Activated naive CD4-positive, alpha-beta T cell treated with anti-CD3 and anti-CD28 coated beads, Interleukin-2, amount 50 U/mL, for 72 hours (primary cell): ENCODE results near the gene PAFAH2. TPM values are rescaled to one million over a fixed set of nuclear protein-coding genes. Genes with fewer than 3 reads are reported as not detected.

Source experiments
- ATAC-seq, 2 donors: fragments of 150-1000 bp; cut with Tn5 transposase; 2 replicates each; pipeline ENCODE4 v1.10.0; 2021; ENCODE audit warnings: mild to moderate bottlenecking in 2 of 2, moderate library complexity in 2 of 2
- DNase-seq, 2 donors: peaks; one replicate each; pipeline ENCODE4 v3.0.0; 2021 to 2022; ENCODE audit warnings: low spot score in 2 of 2
- H3K27ac Mint-ChIP-seq, 2 donors: one replicate each; pipeline ENCODE4 v1.8.0; 2022; ENCODE audit warnings: mild to moderate bottlenecking in 2 of 2, mixed read lengths in 2 of 2
- H3K36me3 Mint-ChIP-seq, 2 donors: one replicate each; pipeline ENCODE4 v1.8.0; 2022; ENCODE audit warnings: mixed read lengths in 2 of 2
- H3K9me3 Mint-ChIP-seq, 2 donors: one replicate each; pipeline ENCODE4 v1.8.0; 2022; ENCODE audit warnings: mixed read lengths in 2 of 2
- total RNA-seq, 2 donors: library from RNA; stranded (reverse); gene quantifications; one replicate each; pipeline ENCODE4 v1.2.3, GENCODE V29; 2022

The PAFAH2 gene
- total RNA-seq, 2 donors from 2014 or later = 8.7 to 9.5 TPM

- peak; percentile 89 to 90 for DNase-seq
These were observed 37.5 kb upstream of the PAFAH2 start for GRCh38 chr1:26035203-26035958.

GRCh38 chr1:26034504-26035202, 36.8 kb upstream of the PAFAH2 start:
- no peaks in the 10 kb centered on the region for H3K9me3 Mint-ChIP-seq
- no peak for ATAC-seq

More at GRCh38 chr1:26035203-26035958, 37.5 kb upstream of the PAFAH2 start:
- peak; percentile 96 to 97 for ATAC-seq
- no peaks in the 10 kb centered on the region for H3K36me3 Mint-ChIP-seq
- peak overlapping the region; percentile 87 to 91 for H3K27ac Mint-ChIP-seq
- no peaks in the 10 kb centered on the region for H3K9me3 Mint-ChIP-seq

GRCh38 chr1:26032656-26033357, 34.9 kb upstream of the PAFAH2 start:
- no peak for ATAC-seq
- H3K9me3 Mint-ChIP-seq = no peaks in the 10 kb centered on the region

More at GRCh38 chr1:26034504-26035202, 36.8 kb upstream of the PAFAH2 start:
- H3K27ac Mint-ChIP-seq = no peak overlapping the region
- H3K36me3 Mint-ChIP-seq = no peaks in the 10 kb centered on the region
- DNase-seq = no peak

GRCh38 chr1:26031611-26032220, 33.9 kb upstream of the PAFAH2 start:
- no peaks in the 10 kb centered on the region for H3K36me3 Mint-ChIP-seq
- DNase-seq = no peak

More at GRCh38 chr1:26032656-26033357, 34.9 kb upstream of the PAFAH2 start:
- no peak for DNase-seq
- no peak overlapping the region for H3K27ac Mint-ChIP-seq
- H3K36me3 Mint-ChIP-seq = no peaks in the 10 kb centered on the region

GRCh38 chr1:26031196-26031595, 33.3 kb upstream of the PAFAH2 start:
- H3K27ac Mint-ChIP-seq = peak overlapping the region in 1 of 2 donors; percentile 56
- DNase-seq (no peak), ATAC-seq (no peak)
- no peaks in the 10 kb centered on the region for H3K9me3 Mint-ChIP-seq
- H3K36me3 Mint-ChIP-seq = no peaks in the 10 kb centered on the region

More at GRCh38 chr1:26031611-26032220, 33.9 kb upstream of the PAFAH2 start:
- no peak overlapping the region for H3K27ac Mint-ChIP-seq
- ATAC-seq = no peak
- H3K9me3 Mint-ChIP-seq = no peaks in the 10 kb centered on the region

GRCh38 chr1:26029864-26030481, 32.1 kb upstream of the PAFAH2 start:
- Mint-ChIP-seq H3K27ac (no peak overlapping the region), H3K9me3 (no peaks in the 10 kb centered on the region), H3K36me3 (no peaks in the 10 kb centered on the region)
- DNase-seq (no peak), ATAC-seq (no peak)

GRCh38 chr1:26029054-26029863, 31.4 kb upstream of the PAFAH2 start:
- no peak for DNase-seq
- Mint-ChIP-seq H3K9me3 (no peaks in the 10 kb centered on the region), H3K27ac (no peak overlapping the region), H3K36me3 (no peaks in the 10 kb centered on the region)
- ATAC-seq = no peak

DNA sequence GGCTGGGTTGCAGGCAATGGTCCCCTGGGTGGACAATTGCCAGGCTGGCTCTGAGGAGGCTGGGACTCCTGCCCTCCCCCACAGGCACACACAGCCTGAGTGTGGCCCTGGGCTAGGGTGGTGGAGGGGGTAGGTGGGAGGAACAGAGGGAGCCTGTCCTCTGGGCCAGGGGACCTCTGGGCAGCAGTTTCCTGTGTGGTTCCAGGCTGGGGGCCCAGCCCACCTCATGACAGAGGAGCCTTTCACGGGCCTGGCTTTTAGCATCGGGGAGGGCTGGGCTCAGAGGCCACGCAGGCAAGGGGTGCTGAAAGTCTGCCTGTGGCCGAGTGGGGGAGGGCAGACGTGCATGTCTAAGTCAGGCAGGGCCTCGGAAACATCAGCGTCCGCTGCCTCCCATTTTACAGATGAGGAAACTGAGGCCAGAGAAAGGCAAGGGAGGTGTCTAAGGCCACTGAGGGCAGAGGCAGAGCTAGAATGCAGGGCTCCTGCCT, 30.7 kb upstream of the PAFAH2 start:
- DNase-seq = no peak
- no peak overlapping the region for H3K27ac Mint-ChIP-seq
- no peaks in the 10 kb centered on the region for H3K36me3 Mint-ChIP-seq
- H3K9me3 Mint-ChIP-seq = no peaks in the 10 kb centered on the region
- ATAC-seq = no peak

DNA sequence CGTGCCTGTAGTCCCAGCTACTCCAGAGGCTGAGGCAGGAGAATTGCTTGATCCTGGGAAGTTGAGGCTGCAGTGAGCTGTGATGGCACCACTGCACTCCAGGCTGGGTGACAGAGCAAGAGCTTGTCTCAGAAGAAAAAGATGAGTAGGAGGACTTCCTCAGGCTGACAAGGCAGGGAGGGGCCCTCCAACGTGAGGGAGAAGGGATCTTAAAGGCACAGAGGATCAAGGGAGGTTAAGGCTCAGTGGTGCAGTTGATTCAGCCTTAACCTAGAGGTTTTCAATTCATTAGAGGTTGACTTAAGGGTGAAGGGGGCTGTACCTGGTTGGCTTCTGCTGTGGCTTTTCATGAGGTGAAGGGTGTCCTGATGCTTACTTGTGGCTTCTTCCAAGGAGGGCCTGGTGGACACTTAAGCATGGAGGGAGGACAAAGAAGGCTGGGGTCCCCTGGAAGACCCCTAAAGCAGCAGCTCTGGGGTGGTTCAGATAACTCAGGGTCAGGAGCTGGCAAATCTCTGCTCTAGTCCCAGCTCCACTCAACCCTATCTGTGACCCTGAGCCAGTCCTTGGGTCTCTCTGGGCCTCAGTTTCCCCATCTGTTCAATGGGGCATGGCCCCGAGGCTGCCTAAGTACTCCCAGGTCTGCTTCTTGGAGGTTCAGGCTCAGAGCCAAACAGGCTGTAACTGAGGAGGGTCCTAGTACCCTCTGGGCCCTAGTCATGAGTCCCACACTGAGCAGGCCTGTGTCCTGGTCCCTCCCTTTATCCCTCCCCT, 30.0 kb upstream of the PAFAH2 start:
- no peak for DNase-seq
- Mint-ChIP-seq H3K36me3 (no peaks in the 10 kb centered on the region), H3K27ac (no peak overlapping the region), H3K9me3 (no peaks in the 10 kb centered on the region)
- ATAC-seq = peak in 1 of 2 donors; percentile 54

GRCh38 chr1:26025517-26025916, 27.7 kb upstream of the PAFAH2 start:
- no peak overlapping the region for H3K27ac Mint-ChIP-seq
- DNase-seq (no peak), ATAC-seq (no peak)
- H3K36me3 Mint-ChIP-seq = no peaks in the 10 kb centered on the region
- H3K9me3 Mint-ChIP-seq = no peaks in the 10 kb centered on the region

DNA sequence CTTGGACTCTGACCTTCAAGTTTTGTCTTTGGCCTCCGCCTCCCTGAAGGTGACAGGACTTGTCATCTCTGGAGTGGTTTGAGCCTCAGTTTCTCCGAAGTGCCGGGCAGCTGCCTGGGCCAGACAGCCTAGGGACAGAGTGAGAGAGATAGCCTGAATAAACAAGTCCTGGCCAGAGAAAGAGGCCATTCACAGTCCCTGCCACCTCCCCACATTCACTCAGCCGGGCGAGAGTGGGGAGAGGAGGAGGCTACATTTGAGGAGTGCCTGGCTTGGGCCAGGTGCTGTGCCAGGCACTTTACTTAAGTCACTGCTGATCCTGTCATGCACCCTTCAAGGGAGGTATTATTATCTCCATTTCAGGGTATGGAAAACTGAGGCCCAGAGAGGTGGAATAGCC, 27.2 kb upstream of the PAFAH2 start:
- no peak overlapping the region for H3K27ac Mint-ChIP-seq
- no peaks in the 10 kb centered on the region for H3K9me3 Mint-ChIP-seq
- H3K36me3 Mint-ChIP-seq = no peaks in the 10 kb centered on the region
- no peak for DNase-seq
- ATAC-seq = no peak

- Mint-ChIP-seq H3K27ac (no peak overlapping the region), H3K36me3 (no peaks in the 10 kb centered on the region), H3K9me3 (no peaks in the 10 kb centered on the region)
- ATAC-seq (no peak), DNase-seq (no peak)
These were observed 26.0 kb upstream of the PAFAH2 start for GRCh38 chr1:26023826-26024225.

DNA sequence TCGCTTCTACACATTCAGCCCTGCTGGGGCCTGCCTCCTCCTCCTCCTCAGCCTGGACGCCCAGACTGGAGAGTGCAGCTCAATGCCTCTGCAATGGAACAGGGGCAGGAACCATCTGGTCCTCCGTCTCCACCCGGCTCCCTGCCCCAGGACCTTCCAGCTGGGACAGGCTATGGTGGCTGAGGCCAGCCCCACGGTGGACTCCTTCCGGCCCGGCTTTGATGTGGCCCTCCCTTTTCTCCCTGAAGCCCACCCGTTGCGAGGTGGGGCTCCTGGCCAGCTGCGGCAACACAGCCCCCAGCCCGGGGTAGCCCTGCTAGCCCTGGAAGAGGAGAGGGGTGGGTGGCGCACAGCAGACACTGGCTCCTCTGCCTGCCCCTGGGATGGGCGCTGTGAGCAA, 25.1 kb upstream of the PAFAH2 start:
- Mint-ChIP-seq H3K36me3 (no peaks in the 10 kb centered on the region), H3K9me3 (no peaks in the 10 kb centered on the region), H3K27ac (no peak overlapping the region)
- ATAC-seq (no peak), DNase-seq (no peak)

- no peak overlapping the region for H3K27ac Mint-ChIP-seq
- no peaks in the 10 kb centered on the region for H3K9me3 Mint-ChIP-seq
- DNase-seq (no peak), ATAC-seq (no peak)
- H3K36me3 Mint-ChIP-seq = no peaks in the 10 kb centered on the region
These were observed 24.5 kb upstream of the PAFAH2 start for GRCh38 chr1:26022404-26022779.
